WTC11 (cell line): ENCODE measurements around the gene BRICD5. TPM values are rescaled to one million over a fixed set of nuclear protein-coding genes. Genes with fewer than 3 reads are reported as not detected.

ENCODE experiments used
- ATAC-seq: fragments of 200-7000 bp; cut with Tn5 transposase; 2 replicates; pipeline ENCODE4 v1.10.0; 2021; ENCODE audit warnings: mild to moderate bottlenecking, moderate library complexity
- CTCF ChIA-PET: fragments of 300-600 bp; sonication (Branson Sonifier 250); formaldehyde crosslinking; loops from one replicate; lab custom pipeline; 2021; ENCODE audit warnings: antibody characterized with exemption; lab: Charles Lee
- POLR2A ChIA-PET: fragments of 350-600 bp; sonication (Branson Sonifier 250); formaldehyde crosslinking; loops from one replicate; lab custom pipeline; 2021; ENCODE audit warnings: antibody characterized with exemption; lab: Charles Lee
- DNase-seq: peaks from one replicate; pipeline ENCODE4 v3.0.0; 2021; ENCODE audit warnings: low spot score
- H3K27ac Mint-ChIP-seq: 2 replicates; pipeline ENCODE4 v1.8.0; 2021; ENCODE audit warnings: mixed read lengths
- H3K27me3 Mint-ChIP-seq: 2 replicates; pipeline ENCODE4 v1.8.0; 2021; ENCODE audit warnings: low read depth, mild to moderate bottlenecking, moderate library complexity, mixed read lengths
- H3K36me3 Mint-ChIP-seq: 2 replicates; pipeline ENCODE4 v1.8.0; 2021; ENCODE audit warnings: mixed read lengths
- H3K4me1 Mint-ChIP-seq: 2 replicates; pipeline ENCODE4 v1.8.0; 2022; ENCODE audit warnings: mixed read lengths
- H3K4me3 Mint-ChIP-seq: 2 replicates; pipeline ENCODE4 v1.8.0; 2021; ENCODE audit warnings: mild to moderate bottlenecking, moderate library complexity, mixed read lengths
- H3K9me3 Mint-ChIP-seq: 2 replicates; pipeline ENCODE4 v1.8.0; 2021; ENCODE audit warnings: mixed read lengths
- ETV6 ChIP-seq: sonication (generic); formaldehyde crosslinking; IDR thresholded peaks from 2 replicates; pipeline ENCODE4 v1.8.1; 2022; ENCODE audit warnings: mild to moderate bottlenecking, missing genetic modification reagents
- HMGA2 ChIP-seq: fragments of 250-450 bp; sonication (Bioruptor Pico); IDR thresholded peaks from 2 replicates; pipeline ENCODE4 v1.4.0; 2021; ENCODE audit warnings: mild to moderate bottlenecking, moderate library complexity
- NR2C2 ChIP-seq: sonication (generic); formaldehyde crosslinking; IDR thresholded peaks from 2 replicates; pipeline ENCODE4 v1.8.0; 2022; ENCODE audit warnings: mild to moderate bottlenecking, missing genetic modification reagents
- RORB ChIP-seq: fragments of 250-450 bp; sonication (Bioruptor Pico); IDR thresholded peaks from 2 replicates; pipeline ENCODE4 v1.9.0; 2021; ENCODE audit warnings: mild to moderate bottlenecking
- SMAD4 ChIP-seq: sonication (generic); formaldehyde crosslinking; IDR thresholded peaks from 2 replicates; pipeline ENCODE4 v1.8.0; 2022; ENCODE audit warnings: mild to moderate bottlenecking, missing genetic modification reagents
- TCF7 ChIP-seq: sonication (generic); formaldehyde crosslinking; IDR thresholded peaks from 2 replicates; pipeline ENCODE4 v1.8.0; 2022; ENCODE audit warnings: mild to moderate bottlenecking, low read depth, missing genetic modification reagents, moderate library complexity
- ZBTB21 ChIP-seq: sonication (generic); formaldehyde crosslinking; IDR thresholded peaks from 2 replicates; pipeline ENCODE4 v1.8.1; 2023; ENCODE audit warnings: mild to moderate bottlenecking, missing genetic modification reagents, borderline replicate concordance
- total RNA-seq: library from RNA; stranded (reverse); gene quantifications from 3 replicates; pipeline ENCODE4 v1.2.3, GENCODE V29; 2021
- TF ChIP-seq, protein P1 (sequence below): sonication (generic); formaldehyde crosslinking; IDR thresholded peaks from 2 replicates; pipeline ENCODE4 v1.8.0; 2022; ENCODE audit warnings: missing genetic modification reagents
- TF ChIP-seq, protein P2 (sequence below): fragments of 200-600 bp; IDR thresholded peaks from 2 replicates; pipeline ENCODE4 v1.8.0; 2022; ENCODE audit warnings: antibody characterized with exemption
- TF ChIP-seq, protein P3 (sequence below): fragments of 250-450 bp; sonication (Bioruptor Pico); IDR thresholded peaks from 2 replicates; pipeline ENCODE4 v1.9.0; 2021; ENCODE audit warnings: mild to moderate bottlenecking
- TF ChIP-seq, protein P4 (sequence below): sonication (generic); formaldehyde crosslinking; IDR thresholded peaks from 2 replicates; pipeline ENCODE4 v1.8.0; 2022; ENCODE audit warnings: mild to moderate bottlenecking, missing genetic modification reagents
- TF ChIP-seq, protein P5 (sequence below): fragments of 250-450 bp; sonication (Bioruptor Pico); IDR thresholded peaks from 2 replicates; pipeline ENCODE4 v1.8.0; 2021; ENCODE audit warnings: mild to moderate bottlenecking
- TF ChIP-seq, protein P6 (sequence below): fragments of 250-450 bp; sonication (Bioruptor Pico); IDR thresholded peaks from 2 replicates; pipeline ENCODE4 v2.1.2; 2022; ENCODE audit warnings: mild to moderate bottlenecking, moderate library complexity

The BRICD5 gene
- total RNA-seq, 1 experiment from 2014 or later, result 13.6 TPM

DNA sequence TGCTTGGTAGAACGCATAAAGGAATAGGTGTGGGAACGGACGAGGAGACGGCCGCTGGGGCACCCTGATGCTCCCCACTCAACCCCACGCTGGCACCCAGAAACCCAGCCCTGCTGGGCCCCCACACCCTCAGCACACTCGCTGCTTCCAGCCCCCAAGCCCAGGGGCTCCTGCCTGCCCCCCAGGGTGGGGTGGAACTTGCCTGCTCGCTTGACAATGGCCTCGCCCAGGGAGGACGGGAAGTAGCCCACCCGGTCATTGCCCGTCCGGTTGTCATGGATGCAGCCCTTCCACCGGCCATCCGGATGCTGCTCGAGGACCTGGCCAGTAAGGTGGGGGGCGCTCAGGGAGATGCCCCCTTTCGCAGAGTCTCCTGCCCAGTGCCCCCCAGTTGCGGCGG is 24.2 kb downstream of the BRICD5 start (continued):
- TF ChIP-seq ZBTB21 (CRISPR knock-in tag), result no peak
- no peak for TF ChIP-seq TCF7 (CRISPR knock-in tag)
- no peak for TF ChIP-seq ETV6 (CRISPR knock-in tag)
- TF ChIP-seq NR2C2 (CRISPR knock-in tag), result no peak
- TF ChIP-seq, protein P1, sequence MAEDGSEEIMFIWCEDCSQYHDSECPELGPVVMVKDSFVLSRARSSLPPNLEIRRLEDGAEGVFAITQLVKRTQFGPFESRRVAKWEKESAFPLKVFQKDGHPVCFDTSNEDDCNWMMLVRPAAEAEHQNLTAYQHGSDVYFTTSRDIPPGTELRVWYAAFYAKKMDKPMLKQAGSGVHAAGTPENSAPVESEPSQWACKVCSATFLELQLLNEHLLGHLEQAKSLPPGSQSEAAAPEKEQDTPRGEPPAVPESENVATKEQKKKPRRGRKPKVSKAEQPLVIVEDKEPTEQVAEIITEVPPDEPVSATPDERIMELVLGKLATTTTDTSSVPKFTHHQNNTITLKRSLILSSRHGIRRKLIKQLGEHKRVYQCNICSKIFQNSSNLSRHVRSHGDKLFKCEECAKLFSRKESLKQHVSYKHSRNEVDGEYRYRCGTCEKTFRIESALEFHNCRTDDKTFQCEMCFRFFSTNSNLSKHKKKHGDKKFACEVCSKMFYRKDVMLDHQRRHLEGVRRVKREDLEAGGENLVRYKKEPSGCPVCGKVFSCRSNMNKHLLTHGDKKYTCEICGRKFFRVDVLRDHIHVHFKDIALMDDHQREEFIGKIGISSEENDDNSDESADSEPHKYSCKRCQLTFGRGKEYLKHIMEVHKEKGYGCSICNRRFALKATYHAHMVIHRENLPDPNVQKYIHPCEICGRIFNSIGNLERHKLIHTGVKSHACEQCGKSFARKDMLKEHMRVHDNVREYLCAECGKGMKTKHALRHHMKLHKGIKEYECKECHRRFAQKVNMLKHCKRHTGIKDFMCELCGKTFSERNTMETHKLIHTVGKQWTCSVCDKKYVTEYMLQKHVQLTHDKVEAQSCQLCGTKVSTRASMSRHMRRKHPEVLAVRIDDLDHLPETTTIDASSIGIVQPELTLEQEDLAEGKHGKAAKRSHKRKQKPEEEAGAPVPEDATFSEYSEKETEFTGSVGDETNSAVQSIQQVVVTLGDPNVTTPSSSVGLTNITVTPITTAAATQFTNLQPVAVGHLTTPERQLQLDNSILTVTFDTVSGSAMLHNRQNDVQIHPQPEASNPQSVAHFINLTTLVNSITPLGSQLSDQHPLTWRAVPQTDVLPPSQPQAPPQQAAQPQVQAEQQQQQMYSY (CRISPR knock-in tag), result no peak
- TF ChIP-seq, protein P2, sequence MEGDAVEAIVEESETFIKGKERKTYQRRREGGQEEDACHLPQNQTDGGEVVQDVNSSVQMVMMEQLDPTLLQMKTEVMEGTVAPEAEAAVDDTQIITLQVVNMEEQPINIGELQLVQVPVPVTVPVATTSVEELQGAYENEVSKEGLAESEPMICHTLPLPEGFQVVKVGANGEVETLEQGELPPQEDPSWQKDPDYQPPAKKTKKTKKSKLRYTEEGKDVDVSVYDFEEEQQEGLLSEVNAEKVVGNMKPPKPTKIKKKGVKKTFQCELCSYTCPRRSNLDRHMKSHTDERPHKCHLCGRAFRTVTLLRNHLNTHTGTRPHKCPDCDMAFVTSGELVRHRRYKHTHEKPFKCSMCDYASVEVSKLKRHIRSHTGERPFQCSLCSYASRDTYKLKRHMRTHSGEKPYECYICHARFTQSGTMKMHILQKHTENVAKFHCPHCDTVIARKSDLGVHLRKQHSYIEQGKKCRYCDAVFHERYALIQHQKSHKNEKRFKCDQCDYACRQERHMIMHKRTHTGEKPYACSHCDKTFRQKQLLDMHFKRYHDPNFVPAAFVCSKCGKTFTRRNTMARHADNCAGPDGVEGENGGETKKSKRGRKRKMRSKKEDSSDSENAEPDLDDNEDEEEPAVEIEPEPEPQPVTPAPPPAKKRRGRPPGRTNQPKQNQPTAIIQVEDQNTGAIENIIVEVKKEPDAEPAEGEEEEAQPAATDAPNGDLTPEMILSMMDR, result no peak
- no peak for TF ChIP-seq RORB (CRISPR knock-in tag)
- TF ChIP-seq HMGA2 (CRISPR knock-in tag), result no peak
- TF ChIP-seq SMAD4 (CRISPR knock-in tag), result no peak
- TF ChIP-seq, protein P3, sequence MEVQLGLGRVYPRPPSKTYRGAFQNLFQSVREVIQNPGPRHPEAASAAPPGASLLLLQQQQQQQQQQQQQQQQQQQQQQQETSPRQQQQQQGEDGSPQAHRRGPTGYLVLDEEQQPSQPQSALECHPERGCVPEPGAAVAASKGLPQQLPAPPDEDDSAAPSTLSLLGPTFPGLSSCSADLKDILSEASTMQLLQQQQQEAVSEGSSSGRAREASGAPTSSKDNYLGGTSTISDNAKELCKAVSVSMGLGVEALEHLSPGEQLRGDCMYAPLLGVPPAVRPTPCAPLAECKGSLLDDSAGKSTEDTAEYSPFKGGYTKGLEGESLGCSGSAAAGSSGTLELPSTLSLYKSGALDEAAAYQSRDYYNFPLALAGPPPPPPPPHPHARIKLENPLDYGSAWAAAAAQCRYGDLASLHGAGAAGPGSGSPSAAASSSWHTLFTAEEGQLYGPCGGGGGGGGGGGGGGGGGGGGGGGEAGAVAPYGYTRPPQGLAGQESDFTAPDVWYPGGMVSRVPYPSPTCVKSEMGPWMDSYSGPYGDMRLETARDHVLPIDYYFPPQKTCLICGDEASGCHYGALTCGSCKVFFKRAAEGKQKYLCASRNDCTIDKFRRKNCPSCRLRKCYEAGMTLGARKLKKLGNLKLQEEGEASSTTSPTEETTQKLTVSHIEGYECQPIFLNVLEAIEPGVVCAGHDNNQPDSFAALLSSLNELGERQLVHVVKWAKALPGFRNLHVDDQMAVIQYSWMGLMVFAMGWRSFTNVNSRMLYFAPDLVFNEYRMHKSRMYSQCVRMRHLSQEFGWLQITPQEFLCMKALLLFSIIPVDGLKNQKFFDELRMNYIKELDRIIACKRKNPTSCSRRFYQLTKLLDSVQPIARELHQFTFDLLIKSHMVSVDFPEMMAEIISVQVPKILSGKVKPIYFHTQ (CRISPR knock-in tag), result no peak
- TF ChIP-seq, protein P4, sequence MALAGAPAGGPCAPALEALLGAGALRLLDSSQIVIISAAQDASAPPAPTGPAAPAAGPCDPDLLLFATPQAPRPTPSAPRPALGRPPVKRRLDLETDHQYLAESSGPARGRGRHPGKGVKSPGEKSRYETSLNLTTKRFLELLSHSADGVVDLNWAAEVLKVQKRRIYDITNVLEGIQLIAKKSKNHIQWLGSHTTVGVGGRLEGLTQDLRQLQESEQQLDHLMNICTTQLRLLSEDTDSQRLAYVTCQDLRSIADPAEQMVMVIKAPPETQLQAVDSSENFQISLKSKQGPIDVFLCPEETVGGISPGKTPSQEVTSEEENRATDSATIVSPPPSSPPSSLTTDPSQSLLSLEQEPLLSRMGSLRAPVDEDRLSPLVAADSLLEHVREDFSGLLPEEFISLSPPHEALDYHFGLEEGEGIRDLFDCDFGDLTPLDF (CRISPR knock-in tag), result no peak

DNA sequence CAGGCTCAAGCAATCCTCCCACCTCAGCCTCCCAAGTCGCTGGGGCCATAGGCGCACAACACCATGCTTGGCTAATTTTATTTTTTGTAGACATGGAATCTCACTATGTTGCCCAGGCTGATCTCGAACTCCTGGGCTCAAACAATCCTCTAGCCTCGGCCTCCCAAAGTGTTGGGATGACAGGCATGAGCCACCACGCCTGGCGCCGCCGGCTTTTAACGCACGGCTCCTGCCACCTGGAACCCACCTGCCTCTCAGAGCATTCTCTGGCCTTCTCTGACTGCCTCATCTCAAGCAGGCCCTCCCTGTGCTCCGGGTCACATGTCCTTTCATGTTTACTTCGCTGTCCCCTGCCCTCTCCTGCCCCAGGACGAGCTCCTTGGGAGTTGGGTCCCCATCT is 24.6 kb downstream of the BRICD5 start:
- Mint-ChIP-seq H3K9me3 (no peaks in the 10 kb centered on the region), H3K27ac (0 out of 2 replicates have a peak overlapping the region, but pooled peaks have one; percentile 41), H3K27me3 (no peaks in the 10 kb centered on the region), H3K4me1 (0 out of 2 replicates have a peak, but pooled peaks cover 3% of the 10 kb centered on the region), H3K4me3 (no peak overlapping the region), H3K36me3 (no peaks in the 10 kb centered on the region)
- ATAC-seq (no peak), DNase-seq (no peak)
- ChIA-PET POLR2A (no interaction called here), CTCF (interaction anchor here (5.7 kb wide), 1 partner anchor 8 kb away, joined by 24 read pairs; no protein-coding TSS in a partner anchor)
- TF ChIP-seq, protein P5, sequence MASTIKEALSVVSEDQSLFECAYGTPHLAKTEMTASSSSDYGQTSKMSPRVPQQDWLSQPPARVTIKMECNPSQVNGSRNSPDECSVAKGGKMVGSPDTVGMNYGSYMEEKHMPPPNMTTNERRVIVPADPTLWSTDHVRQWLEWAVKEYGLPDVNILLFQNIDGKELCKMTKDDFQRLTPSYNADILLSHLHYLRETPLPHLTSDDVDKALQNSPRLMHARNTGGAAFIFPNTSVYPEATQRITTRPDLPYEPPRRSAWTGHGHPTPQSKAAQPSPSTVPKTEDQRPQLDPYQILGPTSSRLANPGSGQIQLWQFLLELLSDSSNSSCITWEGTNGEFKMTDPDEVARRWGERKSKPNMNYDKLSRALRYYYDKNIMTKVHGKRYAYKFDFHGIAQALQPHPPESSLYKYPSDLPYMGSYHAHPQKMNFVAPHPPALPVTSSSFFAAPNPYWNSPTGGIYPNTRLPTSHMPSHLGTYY, result no peak
- TF ChIP-seq, protein P6, sequence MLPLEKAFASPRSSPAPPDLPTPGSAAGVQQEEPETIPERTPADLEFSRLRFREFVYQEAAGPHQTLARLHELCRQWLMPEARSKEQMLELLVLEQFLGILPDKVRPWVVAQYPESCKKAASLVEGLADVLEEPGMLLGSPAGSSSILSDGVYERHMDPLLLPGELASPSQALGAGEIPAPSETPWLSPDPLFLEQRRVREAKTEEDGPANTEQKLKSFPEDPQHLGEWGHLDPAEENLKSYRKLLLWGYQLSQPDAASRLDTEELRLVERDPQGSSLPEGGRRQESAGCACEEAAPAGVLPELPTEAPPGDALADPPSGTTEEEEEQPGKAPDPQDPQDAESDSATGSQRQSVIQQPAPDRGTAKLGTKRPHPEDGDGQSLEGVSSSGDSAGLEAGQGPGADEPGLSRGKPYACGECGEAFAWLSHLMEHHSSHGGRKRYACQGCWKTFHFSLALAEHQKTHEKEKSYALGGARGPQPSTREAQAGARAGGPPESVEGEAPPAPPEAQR (CRISPR knock-in tag), result no peak
- no peak for TF ChIP-seq HMGA2 (CRISPR knock-in tag)
